Endothelial cell of umbilical vein (primary cell): Measurements from ENCODE around the gene DYNLT1. TPM values are rescaled to one million over a fixed set of nuclear protein-coding genes. Genes with fewer than 3 reads are reported as not detected.

Source experiments
- BruUV-seq: library from RNA; stranded (reverse); fragments of 400-500 nt; replicated peaks from 2 replicates; lab custom pipeline; 2021; lab: Mats Ljungman, UMichigan
- CTCF ChIA-PET: fragments of 300-600, 350-600 bp; sonication (Branson Sonifier 250); formaldehyde crosslinking; loops from one replicate; lab custom pipeline; 2021; ENCODE audit warnings: antibody characterized with exemption, inconsistent platforms; lab: Charles Lee
- POLR2A ChIA-PET: fragments of 300-600, 350-600 bp; sonication (Branson Sonifier 250); formaldehyde crosslinking; loops from one replicate; lab custom pipeline; 2021; ENCODE audit warnings: antibody characterized with exemption, inconsistent platforms; lab: Charles Lee
- DNase-seq: peaks from one replicate; pipeline ENCODE4 v3.0.0-alpha.2; 2011; ENCODE audit warnings: low read depth, low spot score
- FAIRE-seq: peaks from 2 replicates; lab custom pipeline; 2011; peaks lifted over from hg19 to GRCh38; lab: Jason Lieb, UNC
- H2AFZ ChIP-seq: 2 replicates; pipeline ENCODE4 v1.6.0; 2012; ENCODE audit warnings: low read depth, low read length, control low read depth, inconsistent platforms
- H3K27ac ChIP-seq: 2 replicates; pipeline ENCODE4 v1.5.1; 2011; ENCODE audit warnings: low read depth, mild to moderate bottlenecking, control low read depth, low read length, moderate library complexity; ENCODE audit not compliant: insufficient read depth
- H3K27me3 ChIP-seq, 2 experiments: 2 replicates each; pipeline versions ENCODE4 v1.6.0 to v1.6.1; 2011; ENCODE audit warnings: low read length in 2 of 2, mixed read lengths in 1 of 2; ENCODE audit not compliant: control insufficient read depth in 2 of 2, insufficient read depth in 2 of 2
- H3K36me3 ChIP-seq, 2 experiments: 2 replicates in 1 of 2; 3 replicates in 1 of 2; pipeline ENCODE4 v1.5.1; 2011; ENCODE audit warnings: low read length in 2 of 2, mild to moderate bottlenecking in 1 of 2, moderate library complexity in 1 of 2; ENCODE audit not compliant: control insufficient read depth in 2 of 2, insufficient read depth in 2 of 2; ENCODE audit errors: extremely low read depth in 1 of 2
- H3K4me1 ChIP-seq: 3 replicates; pipeline ENCODE4 v1.5.1; 2011; ENCODE audit warnings: mild to moderate bottlenecking, low read length; ENCODE audit not compliant: control insufficient read depth, insufficient read depth; ENCODE audit errors: extremely low read depth
- H3K4me2 ChIP-seq: 2 replicates; pipeline ENCODE4 v1.6.1; 2011; ENCODE audit warnings: low read length, control low read depth, mixed read lengths; ENCODE audit not compliant: insufficient read depth
- H3K4me3 ChIP-seq, 3 experiments: fragments of 200-600 bp in 1 of 3; sonication (generic), shearing (Covaris generic) in 1 of 3; replicated peaks in 1 of 3; 2 replicates each; pipeline ENCODE4 v1.5.1; 2011 to 2016; ENCODE audit warnings: control low read depth in 3 of 3, low read length in 3 of 3, mild to moderate bottlenecking in 2 of 3, inconsistent platforms in 1 of 3, low read depth in 1 of 3, moderate library complexity in 1 of 3; ENCODE audit not compliant: insufficient read depth in 1 of 3
- H3K79me2 ChIP-seq: 2 replicates; pipeline ENCODE4 v1.6.0; 2012; ENCODE audit warnings: low read length, inconsistent platforms; ENCODE audit not compliant: control insufficient read depth, insufficient read depth
- H3K9ac ChIP-seq: replicated peaks from 2 replicates; pipeline ENCODE3; 2011; ENCODE audit warnings: low read length, control low read depth; ENCODE audit not compliant: insufficient read depth; ENCODE audit errors: extremely low read depth
- H3K9me1 ChIP-seq: replicated peaks from 3 replicates; pipeline ENCODE4 v1.6.0; 2011; ENCODE audit warnings: mild to moderate bottlenecking, low read length; ENCODE audit not compliant: control insufficient read depth, insufficient read depth; ENCODE audit errors: extremely low read depth
- H3K9me3 ChIP-seq: replicated peaks from 2 replicates; pipeline ENCODE4 v1.5.1; 2012; ENCODE audit warnings: low read length, inconsistent platforms; ENCODE audit not compliant: control insufficient read depth, insufficient read depth
- H4K20me1 ChIP-seq: replicated peaks from 2 replicates; pipeline ENCODE3; 2011; ENCODE audit warnings: mild to moderate bottlenecking, low read length; ENCODE audit not compliant: control insufficient read depth, insufficient read depth; ENCODE audit errors: extremely low read depth
- CTCF ChIP-seq, 2 donors: IDR thresholded peaks; 1 replicate in 1 of 2; 2 replicates in 1 of 2; pipeline ENCODE4 v1.5.1; 2011; ENCODE audit warnings: low read length in 2 of 2, mild to moderate bottlenecking in 2 of 2, moderate library complexity in 2 of 2, control low read depth in 1 of 2, inconsistent platforms in 1 of 2, low read depth in 1 of 2; ENCODE audit not compliant: insufficient read depth in 1 of 2; ENCODE audit errors: extremely low read depth in 1 of 2
- EZH2 ChIP-seq: IDR thresholded peaks from 2 replicates; pipeline ENCODE4 v1.6.1; 2012; ENCODE audit warnings: borderline replicate concordance, low read depth, mild to moderate bottlenecking, moderate library complexity, low read length, inconsistent platforms; ENCODE audit not compliant: severe bottlenecking
- FOS ChIP-seq: IDR thresholded peaks from 2 replicates; pipeline ENCODE4 v1.6.1; 2011; ENCODE audit warnings: mild to moderate bottlenecking, low read length, moderate library complexity, borderline replicate concordance; ENCODE audit not compliant: insufficient read depth
- GATA2 ChIP-seq: IDR thresholded peaks from 2 replicates; pipeline ENCODE4 v1.7.0; 2011; ENCODE audit warnings: low read depth, mild to moderate bottlenecking, moderate library complexity, mixed read lengths, low read length; ENCODE audit not compliant: insufficient read length, insufficient read depth
- JUN ChIP-seq: IDR thresholded peaks from 2 replicates; pipeline ENCODE4 v1.6.1; 2011; ENCODE audit warnings: borderline replicate concordance, low read depth; ENCODE audit not compliant: insufficient read length, insufficient read depth
- MYC ChIP-seq: IDR thresholded peaks from one replicate; pipeline ENCODE4 v1.6.1; 2011; ENCODE audit warnings: mild to moderate bottlenecking, low read depth, low read length
- POLR2A ChIP-seq: IDR thresholded peaks from 2 replicates; pipeline ENCODE4 v1.6.1; 2012; ENCODE audit warnings: low read depth, mild to moderate bottlenecking, control low read depth, low read length
- POLR2AphosphoS5 ChIP-seq: IDR thresholded peaks from 2 replicates; pipeline ENCODE4 v1.6.1; 2012; ENCODE audit warnings: low read depth, mild to moderate bottlenecking, control low read depth, low read length, moderate library complexity; ENCODE audit not compliant: insufficient read depth
- dilution Hi-C: fragments of 300-500 bp; cut with MboI; formaldehyde crosslinking; loops from one replicate; pipeline ENCODE4 v1.15.0; 2019; ENCODE audit warnings: low sequenced_read_pairs; ENCODE audit not compliant: extremely low pct_ligation_motif_present
- intact Hi-C: fragments of 100-400 bp; cut with micrococcal nuclease; formaldehyde crosslinking; loops from one replicate; pipeline ENCODE4 v1.10.0; 2022
- polyA plus RNA-seq, 4 experiments: library from polyadenylated mRNA; depleted of rRNA in 3 of 4; stranded (reverse) in 3 of 4; unstranded in 1 of 4; fragments of >200 nt; gene quantifications; 2 replicates each; pipeline versions ENCODE4 v1.2.1 to v1.2.3, GENCODE V29; 2011 to 2012; ENCODE audit warnings: missing spikeins in 1 of 4
- total RNA-seq: library from RNA; stranded (reverse); gene quantifications from 2 replicates; pipeline ENCODE4 v1.2.3, GENCODE V29; 2021
- TF ChIP-seq, protein P1 (sequence below): IDR thresholded peaks from 2 replicates; pipeline ENCODE4 v1.6.1; 2011; ENCODE audit not compliant: insufficient read depth, insufficient read length

Gene DYNLT1
- total and polyA plus RNA-seq, 2 donors (not counting 3 experiments of a cell fraction or from before 2014, with no cell fraction given), result 162 to 267 TPM

- peak; percentile 85 for DNase-seq
- peak overlapping the region in 1 of 3 experiments; percentile 92 for H3K4me3 ChIP-seq
- CTCF ChIA-PET, result interaction anchor here (0.7 to 1.3 kb wide), 4 partner anchors 18 to 421 kb away, joined by 3 to 9 read pairs (median 5); no protein-coding TSS in a partner anchor
- H3K4me1 ChIP-seq, result peaks cover 28% of the 10 kb centered on the region
- H3K27me3 ChIP-seq, result no peaks in the 10 kb centered on the region
- H2AFZ ChIP-seq, result no peak overlapping the region
- H3K27ac ChIP-seq, result peak overlapping the region; percentile 62
- H3K4me2 ChIP-seq, result peak overlapping the region; percentile 95
- POLR2A ChIA-PET, result no interaction called here
- peak overlapping the region; percentile 33 for H3K9ac ChIP-seq
- TF ChIP-seq FOS, result peak; percentile 83
- peak; percentile 7 for TF ChIP-seq MYC
- no peak for TF ChIP-seq JUN
- TF ChIP-seq POLR2AphosphoS5, result peak; percentile 51
- TF ChIP-seq CTCF (IDR thresholded peaks at IDR 0.05; ENCODE audit: extremely low read depth in 1 of 2, insufficient read depth in 1 of 2, low read depth in 1 of 2, low read length in 2 of 2), result no peak
- TF ChIP-seq, protein P1, sequence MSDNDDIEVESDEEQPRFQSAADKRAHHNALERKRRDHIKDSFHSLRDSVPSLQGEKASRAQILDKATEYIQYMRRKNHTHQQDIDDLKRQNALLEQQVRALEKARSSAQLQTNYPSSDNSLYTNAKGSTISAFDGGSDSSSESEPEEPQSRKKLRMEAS, result no peak
- no peak for TF ChIP-seq POLR2A
- no peak for TF ChIP-seq EZH2
- peak; percentile 7 for TF ChIP-seq GATA2
- peaks cover 0 to 4% of the 10 kb centered on the region in 2 experiments for H3K36me3 ChIP-seq
- dilution Hi-C loops (no loop called here), intact Hi-C loops (loop anchor here (5.0 kb wide), 1 partner anchor 85 kb away; no protein-coding TSS in a partner anchor)
- no TSS peak for BruUV-seq
- H3K79me2 ChIP-seq, result peaks cover 51% of the 10 kb centered on the region
- FAIRE-seq, result peak; percentile 93
- no peaks in the 10 kb centered on the region for H4K20me1 ChIP-seq
- H3K9me3 ChIP-seq, result no peaks in the 10 kb centered on the region
- no peaks in the 10 kb centered on the region for H3K9me1 ChIP-seq
These were observed 2.4 kb downstream of the DYNLT1 start for GRCh38 chr6:158642097-158642601.
